Tibial nerve (tissue), 3 donors: ENCODE measurements around the gene RAB12.
"Not testable (repeated sequence)": the region's sequence is repeated elsewhere in the genome, so short reads cannot be mapped to it uniquely, and the experiment has no call there.

Source experiments
- CTCF ChIP-seq, 5 experiments: fragments of 200-600 bp in 3 of 5; fragments of 450-650 bp in 2 of 5; sonication (generic) in 3 of 5; IDR thresholded peaks; one replicate each; pipeline ENCODE4 v1.5.1; 2016 to 2019; ENCODE audit warnings: antibody characterized with exemption in 5 of 5, mild to moderate bottlenecking in 3 of 5, moderate library complexity in 2 of 5
- POLR2A ChIP-seq, 2 donors: fragments of 450-650 bp; IDR thresholded peaks; one replicate each; pipeline ENCODE4 v1.6.1; 2017; ENCODE audit warnings: antibody characterized with exemption in 2 of 2, mild to moderate bottlenecking in 2 of 2, moderate library complexity in 2 of 2

- not testable (repeated sequence) for TF ChIP-seq POLR2A, CTCF (IDR thresholded peaks at IDR 0.05)
These were observed 42.4 kb downstream of the RAB12 start for GRCh38 chr18:8651478-8652261.
